AG09309 (cell line): ENCODE results near the gene FUT3.
"Not testable (repeated sequence)": the region's sequence is repeated elsewhere in the genome, so short reads cannot be mapped to it uniquely, and the experiment has no call there.

Experiments
- DNase-seq: peaks from one replicate; pipeline ENCODE4 v3.0.0-alpha.2; 2010; ENCODE audit warnings: low read depth
- H3K4me3 ChIP-seq: 2 replicates; pipeline ENCODE4 v1.5.1; 2011; ENCODE audit warnings: mild to moderate bottlenecking, low read depth, low read length, moderate library complexity; ENCODE audit not compliant: control insufficient read depth
- TF ChIP-seq, protein P1 (sequence below): IDR thresholded peaks from 2 replicates; pipeline ENCODE4 v1.5.1; 2011; ENCODE audit warnings: mild to moderate bottlenecking, low read depth, low read length, inconsistent platforms; ENCODE audit not compliant: insufficient read depth, control insufficient read depth; ENCODE audit errors: missing control alignments

Gene FUT3

DNA sequence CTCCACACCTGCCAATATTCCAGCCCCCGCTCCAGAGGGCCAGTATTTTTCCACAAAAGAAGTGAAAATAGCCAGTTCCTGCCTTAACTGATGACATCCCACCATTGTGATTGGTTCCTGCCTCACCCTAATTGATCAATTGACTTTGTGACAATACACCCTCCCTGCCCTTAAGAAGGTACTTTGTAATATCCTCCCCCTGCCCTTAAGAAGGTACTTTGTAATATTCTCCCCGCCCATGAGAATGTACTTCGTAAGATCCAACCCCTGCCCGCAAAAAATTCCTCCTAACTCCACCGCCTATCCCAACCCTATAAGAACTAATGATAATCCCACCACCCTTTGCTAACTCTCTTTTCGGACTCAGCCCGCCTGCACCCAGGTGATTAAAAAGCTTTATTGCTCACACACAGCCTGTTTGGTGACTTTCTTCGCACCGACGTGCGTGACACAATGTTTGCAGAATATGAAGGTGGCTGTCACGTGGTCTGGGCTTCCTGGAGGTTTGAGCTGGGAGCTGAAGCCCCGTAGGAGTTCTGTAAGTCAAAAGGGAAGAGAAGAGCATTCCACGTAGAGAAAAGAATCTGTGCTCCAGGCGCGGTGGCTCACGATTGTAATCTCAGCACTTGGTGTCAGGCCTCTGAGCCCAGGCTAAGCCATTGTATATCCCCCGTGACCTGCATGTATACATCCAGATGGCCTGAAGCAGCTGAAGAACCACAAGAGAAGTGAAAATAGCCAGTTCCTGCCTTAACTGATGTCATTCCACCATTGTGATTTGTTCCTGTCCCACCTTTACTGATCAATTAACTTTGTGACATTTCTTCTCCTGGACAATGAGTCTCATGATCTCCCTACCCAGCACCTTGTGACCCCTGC lies 6.2 kb upstream of the FUT3 start:
- DNase-seq: no peak
- TF ChIP-seq, protein P1, sequence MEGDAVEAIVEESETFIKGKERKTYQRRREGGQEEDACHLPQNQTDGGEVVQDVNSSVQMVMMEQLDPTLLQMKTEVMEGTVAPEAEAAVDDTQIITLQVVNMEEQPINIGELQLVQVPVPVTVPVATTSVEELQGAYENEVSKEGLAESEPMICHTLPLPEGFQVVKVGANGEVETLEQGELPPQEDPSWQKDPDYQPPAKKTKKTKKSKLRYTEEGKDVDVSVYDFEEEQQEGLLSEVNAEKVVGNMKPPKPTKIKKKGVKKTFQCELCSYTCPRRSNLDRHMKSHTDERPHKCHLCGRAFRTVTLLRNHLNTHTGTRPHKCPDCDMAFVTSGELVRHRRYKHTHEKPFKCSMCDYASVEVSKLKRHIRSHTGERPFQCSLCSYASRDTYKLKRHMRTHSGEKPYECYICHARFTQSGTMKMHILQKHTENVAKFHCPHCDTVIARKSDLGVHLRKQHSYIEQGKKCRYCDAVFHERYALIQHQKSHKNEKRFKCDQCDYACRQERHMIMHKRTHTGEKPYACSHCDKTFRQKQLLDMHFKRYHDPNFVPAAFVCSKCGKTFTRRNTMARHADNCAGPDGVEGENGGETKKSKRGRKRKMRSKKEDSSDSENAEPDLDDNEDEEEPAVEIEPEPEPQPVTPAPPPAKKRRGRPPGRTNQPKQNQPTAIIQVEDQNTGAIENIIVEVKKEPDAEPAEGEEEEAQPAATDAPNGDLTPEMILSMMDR: no peak
- H3K4me3 ChIP-seq: no peak overlapping the region

- not testable (repeated sequence) for DNase-seq, H3K4me3 ChIP-seq
Measured at GRCh38 chr19:5855151-5855550, 3.9 kb upstream of the FUT3 start.

GRCh38 chr19:5854121-5854520 lies 2.9 kb upstream of the FUT3 start:
- not testable (repeated sequence) for H3K4me3 ChIP-seq, DNase-seq

DNA sequence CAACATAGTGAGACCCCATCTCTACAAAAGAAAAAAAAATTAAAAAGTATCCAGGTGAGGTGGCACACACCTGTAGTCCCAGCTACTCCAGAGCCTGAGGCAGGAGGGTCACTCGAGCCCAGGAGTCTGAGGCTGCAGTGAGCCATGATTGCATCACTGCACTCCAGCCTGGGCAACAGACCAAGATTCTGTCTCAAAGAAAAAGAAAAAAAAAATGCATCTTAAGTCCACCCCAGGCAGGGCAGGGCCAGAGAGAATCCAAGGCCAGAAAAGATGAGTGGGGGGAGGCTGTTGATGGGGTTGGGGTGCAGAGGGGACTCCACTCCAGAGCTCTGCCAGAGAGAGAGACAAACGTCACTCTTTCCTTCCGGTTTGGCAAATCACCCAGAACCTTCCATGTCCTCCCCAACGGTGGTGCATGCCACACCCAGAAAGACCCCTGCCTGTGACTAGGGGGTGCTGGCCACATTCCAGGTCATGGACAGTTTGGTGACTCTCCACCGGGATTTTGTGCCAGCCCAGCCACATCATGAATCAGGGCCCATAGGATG lies 431 bp downstream of the FUT3 start:
- H3K4me3 ChIP-seq: no peak overlapping the region
- TF ChIP-seq, protein P1: no peak
- no peak for DNase-seq

DNA sequence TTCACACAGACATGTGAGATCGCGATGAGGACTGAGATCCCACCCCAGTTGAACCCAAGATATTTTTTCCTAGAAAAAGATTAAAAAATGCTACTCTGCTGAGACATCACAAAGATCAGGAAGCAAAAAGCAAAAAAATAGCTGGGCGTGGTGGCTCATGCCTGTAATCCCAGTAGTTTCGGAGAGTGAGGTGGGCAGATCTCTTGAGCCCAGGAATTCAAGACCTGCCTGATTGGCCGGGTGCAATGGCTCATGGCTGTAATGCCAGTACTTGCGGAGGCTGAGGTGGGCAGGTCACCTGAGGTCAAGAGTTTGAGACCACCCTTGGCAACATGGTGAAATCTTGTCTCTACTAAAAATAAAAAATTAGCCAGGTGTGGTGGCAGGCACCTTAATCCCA lies 1.1 kb downstream of the FUT3 start:
- DNase-seq: no peak
- no peak overlapping the region for H3K4me3 ChIP-seq
- TF ChIP-seq, protein P1: no peak

DNA sequence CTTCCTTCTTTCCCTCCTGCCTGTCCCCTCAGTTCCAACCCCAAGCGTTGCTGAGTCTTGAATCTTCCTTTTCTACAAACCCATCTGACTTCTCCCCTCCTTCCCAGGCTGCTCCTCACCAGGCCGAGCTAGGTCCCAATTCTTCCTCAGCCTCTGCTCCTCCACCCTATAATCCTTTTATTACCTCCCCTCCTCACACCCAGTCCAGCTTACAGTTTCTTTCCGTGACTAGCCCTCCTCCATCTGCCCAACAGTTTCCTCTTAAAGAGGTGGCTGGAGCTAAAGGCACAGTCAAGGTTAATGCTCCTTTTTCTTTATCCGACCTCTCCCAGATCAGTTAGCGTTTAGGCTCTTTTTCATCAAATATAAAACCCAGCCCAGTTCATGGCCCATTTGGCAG lies 2.6 kb downstream of the FUT3 start:
- H3K4me3 ChIP-seq, DNase-seq: not testable (repeated sequence)

DNA sequence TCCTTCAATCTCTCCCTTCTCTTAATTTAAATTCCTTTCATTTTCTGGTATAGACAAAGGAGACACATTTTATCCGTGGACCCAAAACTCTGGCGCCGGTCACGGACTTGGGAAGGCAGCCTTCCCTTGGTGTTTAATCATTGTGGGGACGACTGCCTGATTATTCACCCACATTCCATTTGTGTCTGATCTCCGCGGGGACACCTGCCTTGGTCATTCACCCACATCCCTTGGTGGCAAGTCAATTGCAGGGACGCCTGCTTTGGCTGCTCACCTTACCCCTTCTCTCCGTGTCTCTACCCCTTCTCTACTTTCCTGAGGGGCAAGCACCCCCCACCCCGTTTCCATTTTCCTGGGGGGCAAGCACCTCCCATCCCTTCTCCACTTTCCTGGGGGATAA lies 3.4 kb downstream of the FUT3 start:
- not testable (repeated sequence) for DNase-seq, H3K4me3 ChIP-seq

DNA sequence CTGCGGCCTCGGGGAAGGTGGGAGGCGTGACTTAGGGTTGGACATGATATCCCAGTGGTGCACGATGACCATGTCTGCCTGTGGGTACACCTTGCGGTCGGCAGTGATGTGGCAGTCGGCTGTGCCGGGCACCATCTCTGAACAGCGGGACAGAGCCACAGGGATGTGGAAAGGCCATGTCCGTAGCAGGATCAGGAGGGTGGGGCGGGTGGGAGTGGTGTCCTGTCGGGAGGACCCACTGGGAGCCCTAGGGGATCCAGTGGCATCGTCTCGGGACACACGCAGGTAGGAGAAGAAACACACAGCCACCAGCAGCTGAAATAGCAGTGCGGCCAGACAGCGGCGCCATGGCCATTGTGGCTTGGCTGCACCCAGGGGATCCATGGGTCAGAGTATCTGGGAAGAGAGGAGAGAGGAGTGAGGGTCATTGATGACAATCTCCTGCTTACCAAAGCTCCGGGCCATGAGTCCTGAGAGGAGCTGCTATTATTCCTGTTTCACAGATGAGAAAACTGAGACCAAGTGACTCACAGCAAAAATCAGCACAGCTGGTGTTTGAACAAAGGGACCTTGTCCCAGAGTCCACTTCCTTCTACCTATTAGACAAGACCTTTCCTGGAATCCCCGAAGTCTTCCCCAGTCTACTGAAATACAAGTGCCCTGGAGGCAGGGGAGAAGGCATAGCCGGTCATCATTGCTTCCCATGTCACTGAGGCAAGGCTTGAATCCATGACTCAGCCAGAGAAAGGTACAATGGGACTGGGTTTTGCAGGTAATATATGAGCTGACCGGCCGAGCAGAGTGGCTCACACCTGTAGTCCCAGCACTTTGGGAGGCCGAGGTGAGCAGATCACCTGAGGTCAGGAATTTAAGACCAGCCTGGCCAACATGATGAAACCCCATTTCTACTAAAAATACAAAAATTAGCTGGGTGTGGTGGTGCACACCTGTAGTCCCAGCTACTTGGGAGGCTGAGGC lies 6.5 kb downstream of the FUT3 start:
- no peak for DNase-seq
- no peak overlapping the region for H3K4me3 ChIP-seq
- TF ChIP-seq, protein P1: no peak
